ENCODE data around the gene ATP10A.

DNA sequence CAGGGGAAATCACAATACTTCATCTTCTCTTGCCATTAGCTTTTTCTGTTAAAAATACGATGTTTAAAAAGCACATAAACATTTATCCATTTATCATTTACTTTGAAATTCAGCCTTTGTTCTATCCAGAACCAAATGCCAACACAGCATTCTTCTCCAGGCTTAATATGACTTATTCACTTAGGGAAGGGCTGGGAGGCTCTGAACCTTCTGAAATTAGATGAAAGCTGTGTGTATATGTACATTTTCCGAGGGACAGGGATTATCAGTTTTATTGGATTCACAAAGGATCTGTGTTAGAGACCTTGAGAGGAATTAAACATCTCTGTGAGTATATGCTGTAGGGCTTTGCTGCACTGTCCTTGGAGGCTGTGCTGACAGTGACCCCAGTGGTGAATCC is 213.7 kb downstream of the ATP10A start:
- TF ChIP-seq, protein P1, sequence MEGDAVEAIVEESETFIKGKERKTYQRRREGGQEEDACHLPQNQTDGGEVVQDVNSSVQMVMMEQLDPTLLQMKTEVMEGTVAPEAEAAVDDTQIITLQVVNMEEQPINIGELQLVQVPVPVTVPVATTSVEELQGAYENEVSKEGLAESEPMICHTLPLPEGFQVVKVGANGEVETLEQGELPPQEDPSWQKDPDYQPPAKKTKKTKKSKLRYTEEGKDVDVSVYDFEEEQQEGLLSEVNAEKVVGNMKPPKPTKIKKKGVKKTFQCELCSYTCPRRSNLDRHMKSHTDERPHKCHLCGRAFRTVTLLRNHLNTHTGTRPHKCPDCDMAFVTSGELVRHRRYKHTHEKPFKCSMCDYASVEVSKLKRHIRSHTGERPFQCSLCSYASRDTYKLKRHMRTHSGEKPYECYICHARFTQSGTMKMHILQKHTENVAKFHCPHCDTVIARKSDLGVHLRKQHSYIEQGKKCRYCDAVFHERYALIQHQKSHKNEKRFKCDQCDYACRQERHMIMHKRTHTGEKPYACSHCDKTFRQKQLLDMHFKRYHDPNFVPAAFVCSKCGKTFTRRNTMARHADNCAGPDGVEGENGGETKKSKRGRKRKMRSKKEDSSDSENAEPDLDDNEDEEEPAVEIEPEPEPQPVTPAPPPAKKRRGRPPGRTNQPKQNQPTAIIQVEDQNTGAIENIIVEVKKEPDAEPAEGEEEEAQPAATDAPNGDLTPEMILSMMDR (conservative IDR thresholded peaks at IDR 0.05; ENCODE audit: low read length), result no peak
- TF ChIP-seq EZH2phosphoT487 (IDR thresholded peaks at IDR 0.05; ENCODE audit: borderline replicate concordance, low read depth, low read length), result no peak
